Measurements from ENCODE around the gene GSTM3. TPM values are rescaled to one million over a fixed set of nuclear protein-coding genes. Genes with fewer than 3 reads are reported as not detected.

GSTM3 gene
- total RNA-seq, 2 experiments from 2014 or later, result 14.8 to 15.4 TPM

GRCh38 chr1:109776206-109776835 is 35.5 kb upstream of the GSTM3 start:
- ChIA-PET CTCF (interaction anchor here (0.9 to 5.6 kb wide), 12 partner anchors 9 to 253 kb away, joined by 3 to 133 read pairs (median 5); partner anchors contain the start of gene AHCYL1), POLR2A (interaction anchor here (0.8 to 2.7 kb wide), 9 partner anchors 15 to 235 kb away, joined by 3 to 44 read pairs (median 4); partner anchors contain the start of gene AHCYL1)
- no peak for DNase-seq
- ATAC-seq (ENCODE audit: poor library complexity), result no peak
- Mint-ChIP-seq H3K36me3 (ENCODE audit: low read depth) (no peaks in the 10 kb centered on the region), H3K9me3 (no peaks in the 10 kb centered on the region), H3K27ac (no peak overlapping the region), H3K4me3 (no peak overlapping the region), H3K4me1 (ENCODE audit: low read depth) (peaks cover 12% of the 10 kb centered on the region), H3K27me3 (no peaks in the 10 kb centered on the region)
- Histone ChIP-seq H3K27ac (ENCODE audit: low read depth in 1 of 2, low read length in 2 of 2) (no peak overlapping the region), H3K4me1 (ENCODE audit: insufficient read depth, low read length) (peaks cover 21% of the 10 kb centered on the region), H3K36me3 (ENCODE audit: insufficient read depth, low read length) (no peaks in the 10 kb centered on the region), H3K27me3 (ENCODE audit: control insufficient read depth in 1 of 2, insufficient read depth in 2 of 2, low read length in 2 of 2) (no peaks in the 10 kb centered on the region), H3K4me3 (ENCODE audit: low read length) (no peak overlapping the region), H3K9me3 (ENCODE audit: control insufficient read depth in 1 of 2, insufficient read depth in 1 of 2, low read length in 2 of 2) (peaks cover 0 to 6% of the 10 kb centered on the region in 2 experiments)
- no peak for TF ChIP-seq CTCF (IDR thresholded peaks at IDR 0.05)
- intact Hi-C loops (cut with DNase I, micrococcal nuclease), result loop anchor here in 1 of 2 experiments (1.0 kb wide), 1 partner anchor 208 kb away; the partner anchor contains the start of gene AHCYL1

- peaks cover 12% of the 10 kb centered on the region for H3K4me1 Mint-ChIP-seq (ENCODE audit: low read depth)
- no peaks in the 10 kb centered on the region for H3K9me3 Mint-ChIP-seq
- TF ChIP-seq CTCF (IDR thresholded peaks at IDR 0.05), result no peak
- no peaks in the 10 kb centered on the region for H3K36me3 Mint-ChIP-seq (ENCODE audit: low read depth)
- H3K4me3 ChIP-seq (ENCODE audit: low read length), result no peak overlapping the region
- no peaks in the 10 kb centered on the region for H3K9me3 ChIP-seq (ENCODE audit: control insufficient read depth in 1 of 2, insufficient read depth in 1 of 2, low read length in 2 of 2)
- no peak for ATAC-seq (ENCODE audit: poor library complexity)
- H3K36me3 ChIP-seq (ENCODE audit: insufficient read depth, low read length), result no peaks in the 10 kb centered on the region
- H3K27me3 ChIP-seq (ENCODE audit: control insufficient read depth in 1 of 2, insufficient read depth in 2 of 2, low read length in 2 of 2), result no peaks in the 10 kb centered on the region
- H3K27ac Mint-ChIP-seq, result no peak overlapping the region
- DNase-seq, result no peak
- POLR2A ChIA-PET, result interaction anchor here (0.8 to 2.7 kb wide), 2 partner anchors 16 to 208 kb away, joined by 4 to 44 read pairs; partner anchors contain the start of gene AHCYL1
- CTCF ChIA-PET, result interaction anchor here (5.6 kb wide), 1 partner anchor 209 kb away, joined by 133 read pairs; the partner anchor contains the start of gene AHCYL1
- intact Hi-C loops (cut with DNase I, micrococcal nuclease), result no loop called here
- H3K4me1 ChIP-seq (ENCODE audit: insufficient read depth, low read length), result peaks cover 21% of the 10 kb centered on the region
- no peak overlapping the region for H3K27ac ChIP-seq (ENCODE audit: low read depth in 1 of 2, low read length in 2 of 2)
- no peak overlapping the region for H3K4me3 Mint-ChIP-seq
- H3K27me3 Mint-ChIP-seq, result no peaks in the 10 kb centered on the region
Measured at GRCh38 chr1:109775398-109775797, 34.6 kb upstream of the GSTM3 start.

GRCh38 chr1:109773900-109774485 is 33.2 kb upstream of the GSTM3 start:
- H3K27me3 Mint-ChIP-seq, result no peaks in the 10 kb centered on the region
- intact Hi-C loops (cut with DNase I, micrococcal nuclease), result loop anchor here (1.0 to 5.0 kb wide), 3 partner anchors 82 to 228 kb away; no protein-coding TSS in a partner anchor
- POLR2A ChIA-PET, result interaction anchor here (0.9 to 2.2 kb wide), 6 partner anchors 17 to 261 kb away, joined by 3 to 16 read pairs (median 4); partner anchors contain the start of genes AHCYL1, GNAI3 and STRIP1

More at GRCh38 chr1:109773900-109774485, 33.2 kb upstream of the GSTM3 start:
- no peak overlapping the region for H3K4me3 ChIP-seq (ENCODE audit: low read length)
- Mint-ChIP-seq H3K36me3 (ENCODE audit: low read depth) (no peaks in the 10 kb centered on the region), H3K27ac (no peak overlapping the region), H3K4me1 (ENCODE audit: low read depth) (peaks cover 12% of the 10 kb centered on the region), H3K9me3 (no peaks in the 10 kb centered on the region), H3K4me3 (no peak overlapping the region)
- no peak for TF ChIP-seq CTCF (IDR thresholded peaks at IDR 0.05)
- CTCF ChIA-PET, result interaction anchor here (1.5 to 5.6 kb wide), 5 partner anchors 124 to 241 kb away, joined by 3 to 133 read pairs (median 20); partner anchors contain the start of gene AHCYL1
- no peaks in the 10 kb centered on the region for H3K9me3 ChIP-seq (ENCODE audit: control insufficient read depth in 1 of 2, insufficient read depth in 1 of 2, low read length in 2 of 2)
- H3K27ac ChIP-seq (ENCODE audit: low read depth in 1 of 2, low read length in 2 of 2), result no peak overlapping the region
- no peaks in the 10 kb centered on the region for H3K27me3 ChIP-seq (ENCODE audit: control insufficient read depth in 1 of 2, insufficient read depth in 2 of 2, low read length in 2 of 2)
- DNase-seq (no peak), ATAC-seq (ENCODE audit: poor library complexity) (no peak)
- H3K36me3 ChIP-seq (ENCODE audit: insufficient read depth, low read length), result no peaks in the 10 kb centered on the region
- peaks cover 21% of the 10 kb centered on the region for H3K4me1 ChIP-seq (ENCODE audit: insufficient read depth, low read length)

Measured in CD4-positive, alpha-beta T cell (primary cell).